Prostate gland (tissue), 2 donors: ENCODE data around the gene SLC8A2. TPM values are rescaled to one million over a fixed set of nuclear protein-coding genes. Genes with fewer than 3 reads are reported as not detected.
A peak's percentile ranks its signal among the peaks of the same experiment; 100 is the strongest.

Experiments
- DNase-seq: peaks from one replicate; pipeline ENCODE4 v3.0.0-alpha.2; 2019; ENCODE audit warnings: low spot score
- H3K27ac ChIP-seq, 2 donors: fragments of 200-600 bp; sonication (generic); 2 replicates each; pipeline ENCODE4 v1.5.1; 2017 to 2019
- H3K27me3 ChIP-seq: fragments of 200-600 bp; sonication (generic); replicated peaks from 2 replicates; pipeline ENCODE4 v1.5.1; 2019; ENCODE audit not compliant: insufficient read depth
- H3K36me3 ChIP-seq, 2 donors: fragments of 200-600 bp; sonication (generic); 1 replicate in 1 of 2; 2 replicates in 1 of 2; pipeline versions ENCODE4 v1.5.1 to v1.8.1; 2017 to 2019
- H3K4me1 ChIP-seq: fragments of 200-600 bp; sonication (generic); replicated peaks from 2 replicates; pipeline ENCODE4 v1.5.1; 2019
- H3K4me3 ChIP-seq, 2 donors: fragments of 200-600 bp; sonication (generic); 2 replicates each; pipeline ENCODE4 v1.5.1; 2017 to 2019
- H3K9me3 ChIP-seq: fragments of 200-600 bp; sonication (generic); 2 replicates; pipeline ENCODE4 v1.5.1; 2017
- POLR2A ChIP-seq: fragments of 450-650 bp; IDR thresholded peaks from one replicate; pipeline ENCODE4 v1.6.1; 2016; ENCODE audit warnings: antibody characterized with exemption, mild to moderate bottlenecking
- POLR2AphosphoS5 ChIP-seq: sonication (generic); formaldehyde crosslinking; IDR thresholded peaks from one replicate; pipeline ENCODE4 v1.6.1; 2017; ENCODE audit warnings: antibody characterized with exemption
- WGBS: methylation state at CpG from one replicate; pipeline ENCODE4 v1.1.5; 2018; 5-methylcytosine and 5-hydroxymethylcytosine counted together
- intact Hi-C: fragments of 100-400 bp; cut with DNase I; formaldehyde crosslinking; loops from one replicate; pipeline ENCODE4 v1.14.2; 2022
- total RNA-seq, 2 donors: library from RNA; depleted of rRNA; stranded (reverse); fragments of >200 nt; gene quantifications; one replicate each; pipeline ENCODE4 v1.1.0, GENCODE V29; 2016
- TF ChIP-seq, protein P1 (sequence below), 4 experiments: fragments of 200-600 bp in 2 of 4; fragments of 450-650 bp in 2 of 4; sonication (generic) in 2 of 4; IDR thresholded peaks; 1 replicate in 3 of 4; 2 replicates in 1 of 4; pipeline ENCODE4 v1.5.1; 2016 to 2019; ENCODE audit warnings: antibody characterized with exemption in 4 of 4, mild to moderate bottlenecking in 2 of 4, moderate library complexity in 2 of 4

SLC8A2 gene
- total RNA-seq, 2 donors from 2014 or later, result 1.3 to 7.7 TPM

DNA sequence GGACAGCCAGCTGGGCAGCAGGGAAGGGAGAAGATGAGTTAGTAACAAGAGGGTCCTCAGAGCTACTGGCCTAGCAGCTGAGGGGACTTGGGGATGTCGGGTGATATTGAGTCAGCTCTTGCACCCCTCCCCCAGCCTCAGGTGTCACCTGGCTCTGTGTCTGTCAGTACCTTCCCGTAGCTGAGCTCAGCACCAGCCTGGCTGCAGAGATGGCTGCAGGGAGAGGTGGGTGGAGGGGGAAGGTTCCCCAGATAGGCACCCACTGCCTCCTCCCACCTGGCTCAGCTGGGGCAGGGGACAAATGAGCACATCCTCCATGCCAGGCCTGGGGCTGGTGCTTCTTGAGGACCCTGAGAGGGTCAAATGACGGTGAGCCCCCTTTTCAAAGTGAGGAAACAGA lies 19.2 kb upstream of the SLC8A2 start:
- Histone ChIP-seq H3K27ac (peak overlapping the region; percentile 18 to 37), H3K4me1 (no peaks in the 10 kb centered on the region), H3K4me3 (no peak overlapping the region), H3K36me3 (peaks cover 4 to 21% of the 10 kb centered on the region in 2 donors), H3K27me3 (no peaks in the 10 kb centered on the region), H3K9me3 (no peaks in the 10 kb centered on the region)
- TF ChIP-seq POLR2AphosphoS5, result no peak
- no peak for TF ChIP-seq POLR2A
- TF ChIP-seq, protein P1, sequence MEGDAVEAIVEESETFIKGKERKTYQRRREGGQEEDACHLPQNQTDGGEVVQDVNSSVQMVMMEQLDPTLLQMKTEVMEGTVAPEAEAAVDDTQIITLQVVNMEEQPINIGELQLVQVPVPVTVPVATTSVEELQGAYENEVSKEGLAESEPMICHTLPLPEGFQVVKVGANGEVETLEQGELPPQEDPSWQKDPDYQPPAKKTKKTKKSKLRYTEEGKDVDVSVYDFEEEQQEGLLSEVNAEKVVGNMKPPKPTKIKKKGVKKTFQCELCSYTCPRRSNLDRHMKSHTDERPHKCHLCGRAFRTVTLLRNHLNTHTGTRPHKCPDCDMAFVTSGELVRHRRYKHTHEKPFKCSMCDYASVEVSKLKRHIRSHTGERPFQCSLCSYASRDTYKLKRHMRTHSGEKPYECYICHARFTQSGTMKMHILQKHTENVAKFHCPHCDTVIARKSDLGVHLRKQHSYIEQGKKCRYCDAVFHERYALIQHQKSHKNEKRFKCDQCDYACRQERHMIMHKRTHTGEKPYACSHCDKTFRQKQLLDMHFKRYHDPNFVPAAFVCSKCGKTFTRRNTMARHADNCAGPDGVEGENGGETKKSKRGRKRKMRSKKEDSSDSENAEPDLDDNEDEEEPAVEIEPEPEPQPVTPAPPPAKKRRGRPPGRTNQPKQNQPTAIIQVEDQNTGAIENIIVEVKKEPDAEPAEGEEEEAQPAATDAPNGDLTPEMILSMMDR (IDR thresholded peaks at IDR 0.05), result no peak
- intact Hi-C loops, result no loop called here
- WGBS, result 58% methylated on average over 3 of the region's 3 CpGs
- no peak for DNase-seq

DNA sequence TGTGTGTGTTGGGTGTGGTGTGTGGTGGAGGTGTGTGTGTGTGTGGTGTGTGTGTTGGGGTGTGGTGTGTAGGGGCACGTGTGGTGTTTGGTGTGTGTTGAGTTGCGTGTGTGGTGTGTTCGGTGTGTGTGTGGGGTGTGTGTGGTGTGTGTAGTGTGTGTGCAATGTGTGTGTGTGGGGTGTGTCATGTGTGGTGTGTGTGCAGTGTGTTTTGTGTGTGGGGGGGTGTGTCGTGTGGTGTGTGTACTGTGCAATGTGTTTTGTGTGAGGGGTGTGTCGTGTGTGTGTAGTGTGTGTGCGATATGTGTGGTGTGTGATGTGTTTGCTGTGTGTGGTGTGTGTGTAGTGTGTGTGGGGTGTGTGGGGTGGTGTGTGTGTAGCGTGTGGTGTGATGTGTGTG lies 18.3 kb upstream of the SLC8A2 start:
- WGBS, result 88% methylated on average over 7 of the region's 7 CpGs
- Histone ChIP-seq H3K27me3 (no peaks in the 10 kb centered on the region), H3K4me1 (no peaks in the 10 kb centered on the region), H3K27ac (no peak overlapping the region), H3K4me3 (no peak overlapping the region), H3K36me3 (peaks cover 4 to 21% of the 10 kb centered on the region in 2 donors), H3K9me3 (no peaks in the 10 kb centered on the region)
- intact Hi-C loops, result no loop called here
- TF ChIP-seq, protein P1 (IDR thresholded peaks at IDR 0.05), result no peak
- no peak for TF ChIP-seq POLR2A
- no peak for TF ChIP-seq POLR2AphosphoS5
- no peak for DNase-seq

DNA sequence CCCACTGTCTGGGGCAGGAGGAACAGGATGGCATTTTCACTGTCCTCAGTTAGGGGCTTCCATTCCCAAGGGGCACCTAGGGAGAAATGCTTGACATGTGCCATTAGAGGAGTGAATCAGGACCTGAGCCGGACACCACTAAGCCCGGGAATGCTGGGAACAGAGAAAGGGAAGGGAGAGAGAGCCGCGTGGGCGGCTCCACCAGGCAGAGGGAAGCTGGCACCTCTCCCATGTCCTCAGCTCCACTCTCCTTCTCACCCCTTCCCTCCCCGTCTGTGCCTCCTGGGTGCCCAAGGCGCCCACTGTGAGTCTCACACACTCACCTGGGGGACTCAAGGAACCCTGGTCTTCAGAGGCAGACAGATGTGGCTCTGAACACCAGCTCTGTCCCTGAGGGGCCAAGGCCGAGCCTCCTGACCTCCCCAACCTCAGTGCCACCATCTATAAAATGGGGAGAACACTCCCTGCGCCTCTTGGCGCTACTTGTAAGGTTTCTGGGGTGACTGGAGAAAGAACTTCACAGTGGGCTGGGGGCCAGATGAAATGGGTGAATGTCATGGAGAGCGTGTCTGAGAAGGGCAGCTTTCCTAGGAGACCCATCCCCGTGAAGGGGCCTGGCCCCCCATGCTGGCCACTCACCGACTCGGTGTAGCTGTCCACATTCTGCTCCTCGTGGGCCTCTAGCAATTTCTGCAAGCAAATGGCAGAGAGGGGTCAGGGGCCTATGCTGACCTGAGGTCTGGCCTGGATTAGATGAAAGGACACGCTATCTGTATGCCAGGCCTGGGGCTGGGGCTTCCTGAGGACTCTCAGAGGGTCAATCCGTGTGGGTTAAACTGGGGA lies 17.6 kb upstream of the SLC8A2 start:
- no peak for DNase-seq
- Histone ChIP-seq H3K4me1 (peaks cover 4% of the 10 kb centered on the region), H3K27ac (peak overlapping the region in 1 of 2 donors; percentile 27), H3K9me3 (no peaks in the 10 kb centered on the region), H3K4me3 (no peak overlapping the region), H3K36me3 (peaks cover 4 to 21% of the 10 kb centered on the region in 2 donors), H3K27me3 (no peaks in the 10 kb centered on the region)
- intact Hi-C loops, result no loop called here
- whole genome bisulfite sequencing, result 82% methylated on average over 17 of the region's 17 CpGs
- TF ChIP-seq, protein P1 (IDR thresholded peaks at IDR 0.05), result no peak

DNA sequence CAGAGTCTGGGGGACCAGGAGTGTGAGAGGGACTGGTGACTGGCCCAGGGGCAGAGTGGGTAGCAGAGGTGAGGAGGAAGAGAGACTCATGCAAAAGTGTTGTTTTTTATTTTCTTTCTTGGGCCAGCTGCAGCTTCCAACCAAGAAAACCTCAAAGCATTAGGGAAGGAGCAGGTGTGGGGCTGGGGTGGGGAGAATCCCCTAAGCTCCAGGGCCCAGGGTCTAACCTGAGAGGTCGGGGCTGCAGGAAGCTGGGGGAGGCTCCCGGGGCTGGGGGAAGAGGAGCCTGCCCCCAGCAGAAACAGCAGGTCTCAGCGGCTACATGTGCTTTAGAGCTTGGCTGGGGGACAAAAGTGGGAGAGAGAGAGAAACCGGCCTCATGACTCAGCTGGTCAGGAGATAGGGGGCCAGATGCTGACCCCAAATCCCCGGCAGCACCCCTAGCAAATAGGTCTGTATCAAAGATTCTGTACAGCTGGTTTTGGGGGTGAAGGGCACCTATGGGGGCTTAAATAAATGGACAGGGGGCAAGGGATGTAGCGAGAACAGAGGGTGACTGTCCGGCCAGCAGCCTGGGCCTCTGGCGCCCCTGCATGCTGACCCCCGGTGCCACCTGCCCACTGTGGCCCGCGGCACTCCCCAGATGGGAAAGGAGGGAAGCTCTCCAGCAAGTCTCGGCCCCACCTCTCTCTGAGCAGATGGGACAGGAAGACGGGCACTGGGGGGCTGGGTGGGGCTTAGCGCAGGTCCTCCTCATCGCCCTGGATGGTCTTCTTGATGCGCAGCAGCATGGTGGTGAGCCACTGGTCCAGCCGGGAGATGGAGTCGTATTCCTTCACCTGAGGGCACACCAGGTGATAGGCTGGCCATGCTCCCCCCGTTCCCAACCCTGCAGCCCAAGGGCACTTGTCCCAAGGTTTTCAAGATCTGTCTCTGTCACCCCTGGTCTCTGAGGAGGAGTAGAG lies 16.1 kb upstream of the SLC8A2 start:
- intact Hi-C loops, result no loop called here
- H3K4me3 ChIP-seq, result no peak overlapping the region
- no peak for DNase-seq
- TF ChIP-seq POLR2AphosphoS5 (no peak), POLR2A (no peak)
- TF ChIP-seq, protein P1 (IDR thresholded peaks at IDR 0.05), result no peak
- H3K27me3 ChIP-seq, result no peaks in the 10 kb centered on the region
- peaks cover 4 to 16% of the 10 kb centered on the region in 2 donors for H3K36me3 ChIP-seq
- H3K4me1 ChIP-seq, result peaks cover 4% of the 10 kb centered on the region
- no peak overlapping the region for H3K27ac ChIP-seq
- H3K9me3 ChIP-seq, result no peaks in the 10 kb centered on the region
- WGBS, result 86% methylated on average over 19 of the region's 19 CpGs
